ENCODE results near the gene DPF3. TPM values are rescaled to one million over a fixed set of nuclear protein-coding genes. Genes with fewer than 3 reads are reported as not detected.

DPF3 gene
- total RNA-seq, 1 donor from 2014 or later = 0.86 TPM

GRCh38 chr14:72849222-72849621, 44.7 kb downstream of the DPF3 start:
- TF ChIP-seq CTCF (conservative IDR thresholded peaks at IDR 0.05; ENCODE audit: low read depth, low read length) = no peak
- no peak for DNase-seq (ENCODE audit: low read depth)
- no peak overlapping the region for H3K4me3 ChIP-seq (ENCODE audit: low read depth, low read length)

- DNase-seq (ENCODE audit: low read depth) = no peak
- no peak for TF ChIP-seq CTCF (conservative IDR thresholded peaks at IDR 0.05; ENCODE audit: low read depth, low read length)
- H3K4me3 ChIP-seq (ENCODE audit: low read depth, low read length) = no peak overlapping the region
Observed at GRCh38 chr14:72847721-72848120, 46.2 kb downstream of the DPF3 start.

- DNase-seq (ENCODE audit: low read depth) = no peak
- TF ChIP-seq CTCF (conservative IDR thresholded peaks at IDR 0.05; ENCODE audit: low read depth, low read length) = no peak
- no peak overlapping the region for H3K4me3 ChIP-seq (ENCODE audit: low read depth, low read length)
Observed at GRCh38 chr14:72845683-72846082, 48.2 kb downstream of the DPF3 start.

GRCh38 chr14:72845196-72845595, 48.7 kb downstream of the DPF3 start:
- DNase-seq (ENCODE audit: low read depth) = no peak
- no peak overlapping the region for H3K4me3 ChIP-seq (ENCODE audit: low read depth, low read length)
- TF ChIP-seq CTCF (conservative IDR thresholded peaks at IDR 0.05; ENCODE audit: low read depth, low read length) = no peak

- no peak for DNase-seq (ENCODE audit: low read depth)
- H3K4me3 ChIP-seq (ENCODE audit: low read depth, low read length) = no peak overlapping the region
- TF ChIP-seq CTCF (conservative IDR thresholded peaks at IDR 0.05; ENCODE audit: low read depth, low read length) = no peak
Observed at GRCh38 chr14:72844524-72844923, 49.4 kb downstream of the DPF3 start.

- no peak overlapping the region for H3K4me3 ChIP-seq (ENCODE audit: low read depth, low read length)
- TF ChIP-seq CTCF (conservative IDR thresholded peaks at IDR 0.05; ENCODE audit: low read depth, low read length) = no peak
- DNase-seq (ENCODE audit: low read depth) = no peak
Observed at GRCh38 chr14:72839753-72840607, 53.9 kb downstream of the DPF3 start.

GRCh38 chr14:72839351-72839750, 54.5 kb downstream of the DPF3 start:
- TF ChIP-seq CTCF (conservative IDR thresholded peaks at IDR 0.05; ENCODE audit: low read depth, low read length) = no peak
- no peak overlapping the region for H3K4me3 ChIP-seq (ENCODE audit: low read depth, low read length)
- no peak for DNase-seq (ENCODE audit: low read depth)

Measured in epithelial cell of proximal tubule (primary cell).